DOHH2 (cell line): ENCODE data around the gene NDUFA8.

Experiments
- EZH2phosphoT487 ChIP-seq: fragments of 200-600 bp; sonication (generic); IDR thresholded peaks from 2 replicates; pipeline ENCODE4 v1.6.1; 2017; ENCODE audit warnings: borderline replicate concordance, mild to moderate bottlenecking, antibody characterized with exemption, low read length, moderate library complexity, mixed read lengths
- TF ChIP-seq, protein P1 (sequence below): fragments of 200-600 bp; sonication (generic); IDR thresholded peaks from one replicate; pipeline ENCODE4 v1.5.1; 2014; ENCODE audit warnings: antibody characterized with exemption, mild to moderate bottlenecking, low read depth, low read length; ENCODE audit not compliant: poor library complexity, severe bottlenecking

DNA sequence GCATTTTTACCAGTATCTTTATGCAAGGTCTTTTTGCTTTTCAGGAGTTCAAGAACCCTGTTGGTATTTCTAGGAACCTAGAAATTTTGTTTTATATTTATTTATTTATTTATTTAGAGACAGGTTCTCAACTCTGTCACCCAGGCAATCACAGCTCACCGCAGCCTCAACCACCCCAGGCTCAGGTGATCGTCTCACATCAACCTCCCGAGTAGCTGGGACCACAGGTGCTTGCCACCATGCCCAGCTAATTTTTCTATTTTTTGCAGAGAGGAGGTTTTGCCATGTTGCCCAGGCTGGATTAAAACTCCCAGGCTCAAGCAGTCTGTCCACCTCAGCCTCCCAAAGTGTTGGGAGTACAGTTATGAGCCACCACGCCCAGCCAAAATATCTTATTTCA is 36.3 kb upstream of the NDUFA8 start:
- no peak for TF ChIP-seq EZH2phosphoT487
- TF ChIP-seq, protein P1, sequence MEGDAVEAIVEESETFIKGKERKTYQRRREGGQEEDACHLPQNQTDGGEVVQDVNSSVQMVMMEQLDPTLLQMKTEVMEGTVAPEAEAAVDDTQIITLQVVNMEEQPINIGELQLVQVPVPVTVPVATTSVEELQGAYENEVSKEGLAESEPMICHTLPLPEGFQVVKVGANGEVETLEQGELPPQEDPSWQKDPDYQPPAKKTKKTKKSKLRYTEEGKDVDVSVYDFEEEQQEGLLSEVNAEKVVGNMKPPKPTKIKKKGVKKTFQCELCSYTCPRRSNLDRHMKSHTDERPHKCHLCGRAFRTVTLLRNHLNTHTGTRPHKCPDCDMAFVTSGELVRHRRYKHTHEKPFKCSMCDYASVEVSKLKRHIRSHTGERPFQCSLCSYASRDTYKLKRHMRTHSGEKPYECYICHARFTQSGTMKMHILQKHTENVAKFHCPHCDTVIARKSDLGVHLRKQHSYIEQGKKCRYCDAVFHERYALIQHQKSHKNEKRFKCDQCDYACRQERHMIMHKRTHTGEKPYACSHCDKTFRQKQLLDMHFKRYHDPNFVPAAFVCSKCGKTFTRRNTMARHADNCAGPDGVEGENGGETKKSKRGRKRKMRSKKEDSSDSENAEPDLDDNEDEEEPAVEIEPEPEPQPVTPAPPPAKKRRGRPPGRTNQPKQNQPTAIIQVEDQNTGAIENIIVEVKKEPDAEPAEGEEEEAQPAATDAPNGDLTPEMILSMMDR, result no peak
